Neural progenitor cell (in vitro differentiated cells): ENCODE results near the gene ENAH. TPM values are rescaled to one million over a fixed set of nuclear protein-coding genes. Genes with fewer than 3 reads are reported as not detected.

Experiments
- DNase-seq: peaks from one replicate; pipeline ENCODE4 v3.0.0-alpha.2; 2016; ENCODE audit warnings: low spot score
- H2AFZ ChIP-seq: fragments of 200-600 bp; sonication (generic); replicated peaks from 2 replicates; pipeline ENCODE4 v1.6.1; 2016; ENCODE audit warnings: antibody characterized with exemption
- H3F3A ChIP-seq: fragments of 200-600 bp; sonication (generic); 2 replicates; pipeline ENCODE4 v1.6.1; 2016; ENCODE audit warnings: antibody characterized with exemption, low read depth
- H3K27ac ChIP-seq: fragments of 200-600 bp; sonication (generic); 2 replicates; pipeline ENCODE4 v1.5.1; 2016; ENCODE audit warnings: mild to moderate bottlenecking
- H3K27me3 ChIP-seq: fragments of 200-600 bp; sonication (generic); 2 replicates; pipeline ENCODE4 v1.6.1; 2016; ENCODE audit warnings: mild to moderate bottlenecking, moderate library complexity
- H3K36me3 ChIP-seq: fragments of 200-600 bp; sonication (generic); 2 replicates; pipeline ENCODE4 v1.5.1; 2016
- H3K4me1 ChIP-seq: fragments of 200-600 bp; sonication (generic); 2 replicates; pipeline ENCODE4 v1.6.1; 2016; ENCODE audit warnings: mixed run types
- H3K4me2 ChIP-seq: fragments of 200-600 bp; sonication (generic); 2 replicates; pipeline ENCODE4 v1.6.1; 2016
- H3K4me3 ChIP-seq: fragments of 200-600 bp; sonication (generic); 2 replicates; pipeline ENCODE4 v1.5.1; 2016
- H3K79me2 ChIP-seq: fragments of 200-600 bp; sonication (generic); 2 replicates; pipeline ENCODE4 v1.6.1; 2016; ENCODE audit warnings: low read depth
- H3K9ac ChIP-seq: fragments of 200-600 bp; sonication (generic); 2 replicates; pipeline ENCODE4 v1.6.1; 2016
- H3K9me3 ChIP-seq: fragments of 200-600 bp; sonication (generic); 2 replicates; pipeline ENCODE4 v1.5.1; 2016; ENCODE audit warnings: low read depth
- H4K20me1 ChIP-seq: fragments of 200-600 bp; sonication (generic); 2 replicates; pipeline ENCODE4 v1.6.1; 2016; ENCODE audit warnings: low read depth
- H3K27ac Mint-ChIP-seq: 3 replicates; pipeline ENCODE4 v1.8.0; 2021; ENCODE audit warnings: mixed read lengths
- H3K27me3 Mint-ChIP-seq: 2 replicates; pipeline ENCODE4 v1.8.0; 2022; ENCODE audit warnings: low read depth, mild to moderate bottlenecking, inconsistent platforms, moderate library complexity, mixed read lengths; ENCODE audit not compliant: insufficient read depth
- H3K36me3 Mint-ChIP-seq: 3 replicates; pipeline ENCODE4 v1.8.0; 2021; ENCODE audit warnings: mixed read lengths
- H3K4me1 Mint-ChIP-seq: 3 replicates; pipeline ENCODE4 v1.8.0; 2021; ENCODE audit warnings: mixed read lengths
- H3K4me3 Mint-ChIP-seq: 3 replicates; pipeline ENCODE4 v1.8.0; 2021; ENCODE audit warnings: mild to moderate bottlenecking, moderate library complexity, mixed read lengths
- H3K9me3 Mint-ChIP-seq: 3 replicates; pipeline ENCODE4 v1.8.0; 2020; ENCODE audit warnings: mixed read lengths
- CTCF ChIP-seq: fragments of 200-600 bp; sonication (generic); IDR thresholded peaks from 2 replicates; pipeline ENCODE4 v1.5.1; 2017; ENCODE audit warnings: antibody characterized with exemption, mild to moderate bottlenecking
- EZH2 ChIP-seq: fragments of 200-600 bp; sonication (generic); IDR thresholded peaks from 2 replicates; pipeline ENCODE4 v1.6.1; 2017; ENCODE audit warnings: antibody characterized with exemption, mild to moderate bottlenecking, moderate library complexity
- EZH2phosphoT487 ChIP-seq: fragments of 200-600 bp; sonication (generic); IDR thresholded peaks from 2 replicates; pipeline ENCODE4 v1.6.1; 2017; ENCODE audit warnings: antibody characterized with exemption
- total RNA-seq: library from RNA; depleted of rRNA; stranded (reverse); fragments of >200 nt; gene quantifications from 2 replicates; pipeline ENCODE4 v1.2.3, GENCODE V29; 2015; ENCODE audit warnings: low replicate concordance

Gene ENAH
- total RNA-seq, 1 donor from 2014 or later, result 346 TPM

GRCh38 chr1:225610539-225610938 is 42.4 kb downstream of the ENAH start:
- TF ChIP-seq CTCF, result no peak
- no peak for TF ChIP-seq EZH2phosphoT487
- no peak for TF ChIP-seq EZH2
- Histone ChIP-seq H3K4me1 (peaks cover 29% of the 10 kb centered on the region), H3K9me3 (no peaks in the 10 kb centered on the region), H3K9ac (no peak overlapping the region), H3K79me2 (peaks cover 99% of the 10 kb centered on the region), H3K4me3 (no peak overlapping the region), H2AFZ (no peak overlapping the region), H3K4me2 (no peak overlapping the region), H3K36me3 (no peaks in the 10 kb centered on the region), H3F3A (no peaks in the 10 kb centered on the region), H4K20me1 (peaks cover 90% of the 10 kb centered on the region), H3K27me3 (no peaks in the 10 kb centered on the region), H3K27ac (no peak overlapping the region)
- DNase-seq, result no peak
- Mint-ChIP-seq H3K4me3 (no peak overlapping the region), H3K4me1 (peaks cover 12% of the 10 kb centered on the region), H3K27me3 (peaks cover 2% of the 10 kb centered on the region), H3K27ac (no peak overlapping the region), H3K9me3 (peaks cover 31% of the 10 kb centered on the region), H3K36me3 (peaks cover 41% of the 10 kb centered on the region)

- H3K4me3 Mint-ChIP-seq, result no peak overlapping the region
- Histone ChIP-seq H3F3A (no peaks in the 10 kb centered on the region), H3K4me2 (no peak overlapping the region), H4K20me1 (peaks cover 100% of the 10 kb centered on the region), H3K9ac (no peak overlapping the region), H3K79me2 (peaks cover 100% of the 10 kb centered on the region), H3K27ac (peak overlapping the region; percentile 9), H3K36me3 (no peaks in the 10 kb centered on the region), H2AFZ (no peak overlapping the region), H3K4me1 (peaks cover 25% of the 10 kb centered on the region), H3K9me3 (no peaks in the 10 kb centered on the region), H3K27me3 (no peaks in the 10 kb centered on the region), H3K4me3 (no peak overlapping the region)
- peaks cover 10% of the 10 kb centered on the region for H3K4me1 Mint-ChIP-seq
- TF ChIP-seq EZH2phosphoT487 (no peak), CTCF (no peak), EZH2 (no peak)
- H3K36me3 Mint-ChIP-seq, result peaks cover 38% of the 10 kb centered on the region
- H3K9me3 Mint-ChIP-seq, result peaks cover 27% of the 10 kb centered on the region
- H3K27me3 Mint-ChIP-seq, result peaks cover 2% of the 10 kb centered on the region
- no peak overlapping the region for H3K27ac Mint-ChIP-seq
- no peak for DNase-seq
Measured at GRCh38 chr1:225608014-225608796, 44.7 kb downstream of the ENAH start.

GRCh38 chr1:225607355-225607754 is 45.6 kb downstream of the ENAH start:
- H3K9me3 Mint-ChIP-seq, result peaks cover 29% of the 10 kb centered on the region
- Histone ChIP-seq H2AFZ (no peak overlapping the region), H3K27ac (no peak overlapping the region), H3F3A (no peaks in the 10 kb centered on the region), H3K4me3 (no peak overlapping the region), H3K9ac (no peak overlapping the region), H3K4me1 (peaks cover 23% of the 10 kb centered on the region), H3K36me3 (peaks cover under 1% of the 10 kb centered on the region), H3K9me3 (no peaks in the 10 kb centered on the region), H3K27me3 (no peaks in the 10 kb centered on the region), H4K20me1 (peaks cover 92% of the 10 kb centered on the region), H3K79me2 (peaks cover 100% of the 10 kb centered on the region), H3K4me2 (no peak overlapping the region)
- peaks cover 2% of the 10 kb centered on the region for H3K27me3 Mint-ChIP-seq
- peak; percentile 12 for DNase-seq
- H3K4me3 Mint-ChIP-seq, result no peak overlapping the region
- H3K27ac Mint-ChIP-seq, result no peak overlapping the region
- no peak for TF ChIP-seq EZH2phosphoT487
- TF ChIP-seq EZH2, result no peak
- H3K36me3 Mint-ChIP-seq, result peaks cover 40% of the 10 kb centered on the region
- peaks cover 10% of the 10 kb centered on the region for H3K4me1 Mint-ChIP-seq
